Measurements from ENCODE around the gene FARSB.

DNA sequence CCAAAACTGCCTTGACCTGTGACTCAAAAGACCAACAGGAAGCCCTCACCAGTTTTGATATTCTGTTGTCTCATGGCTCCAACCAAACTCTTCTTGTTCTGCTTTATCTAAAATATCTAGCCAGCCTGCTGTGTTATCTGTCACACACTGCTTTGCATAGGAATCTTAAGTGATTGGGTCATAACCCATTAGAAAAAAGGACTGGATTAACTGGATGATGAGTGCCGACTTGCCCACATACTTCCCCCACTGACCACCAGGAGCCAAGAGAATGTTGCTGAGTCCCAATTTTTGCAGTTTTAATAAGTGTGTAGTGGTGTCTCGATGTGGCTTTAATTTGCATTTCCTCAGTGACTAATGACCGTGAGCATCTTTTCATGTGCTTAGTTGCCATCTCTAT is 22.1 kb upstream of the FARSB start:
- TF ChIP-seq POLR2A (IDR thresholded peaks at IDR 0.05) = no peak
- TF ChIP-seq, protein P1, sequence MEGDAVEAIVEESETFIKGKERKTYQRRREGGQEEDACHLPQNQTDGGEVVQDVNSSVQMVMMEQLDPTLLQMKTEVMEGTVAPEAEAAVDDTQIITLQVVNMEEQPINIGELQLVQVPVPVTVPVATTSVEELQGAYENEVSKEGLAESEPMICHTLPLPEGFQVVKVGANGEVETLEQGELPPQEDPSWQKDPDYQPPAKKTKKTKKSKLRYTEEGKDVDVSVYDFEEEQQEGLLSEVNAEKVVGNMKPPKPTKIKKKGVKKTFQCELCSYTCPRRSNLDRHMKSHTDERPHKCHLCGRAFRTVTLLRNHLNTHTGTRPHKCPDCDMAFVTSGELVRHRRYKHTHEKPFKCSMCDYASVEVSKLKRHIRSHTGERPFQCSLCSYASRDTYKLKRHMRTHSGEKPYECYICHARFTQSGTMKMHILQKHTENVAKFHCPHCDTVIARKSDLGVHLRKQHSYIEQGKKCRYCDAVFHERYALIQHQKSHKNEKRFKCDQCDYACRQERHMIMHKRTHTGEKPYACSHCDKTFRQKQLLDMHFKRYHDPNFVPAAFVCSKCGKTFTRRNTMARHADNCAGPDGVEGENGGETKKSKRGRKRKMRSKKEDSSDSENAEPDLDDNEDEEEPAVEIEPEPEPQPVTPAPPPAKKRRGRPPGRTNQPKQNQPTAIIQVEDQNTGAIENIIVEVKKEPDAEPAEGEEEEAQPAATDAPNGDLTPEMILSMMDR (IDR thresholded peaks at IDR 0.05) = no peak
